ENCODE data around the gene ECT2L. TPM values are rescaled to one million over a fixed set of nuclear protein-coding genes. Genes with fewer than 3 reads are reported as not detected.

ECT2L gene
- total RNA-seq, 1 experiment from 2014 or later = not detected

DNA sequence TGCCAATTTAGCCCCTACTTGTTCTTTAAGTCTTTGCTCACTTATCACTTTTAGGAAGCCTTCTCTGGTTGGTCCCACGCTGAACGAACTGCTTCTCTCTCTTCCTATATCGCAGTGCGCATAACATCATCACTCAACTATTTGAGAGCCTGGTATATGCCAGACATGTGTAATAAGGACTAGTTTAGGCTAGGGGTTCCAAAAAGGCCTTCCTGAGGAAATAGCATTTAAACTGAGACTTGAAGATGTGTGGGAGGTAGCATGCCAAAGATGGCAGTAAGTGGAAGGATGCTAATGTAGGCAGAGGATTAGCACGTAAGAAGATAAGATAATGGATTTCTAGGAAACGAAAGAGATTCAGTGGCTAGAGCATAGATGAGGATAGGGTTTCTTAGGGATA lies 17.6 kb upstream of the ECT2L start:
- Histone ChIP-seq H3K4me1 (ENCODE audit: insufficient read depth, low read length, poor library complexity, severe bottlenecking) (peaks cover 4% of the 10 kb centered on the region), H3K27me3 (replicated peaks; ENCODE audit: insufficient read depth, low read depth, low read length, poor library complexity) (no peaks in the 10 kb centered on the region), H3K27ac (ENCODE audit: low read depth, low read length, poor library complexity, severe bottlenecking) (no peak overlapping the region), H3K36me3 (ENCODE audit: insufficient read depth, low read length, poor library complexity, severe bottlenecking) (no peaks in the 10 kb centered on the region), H3K9me3 (ENCODE audit: low read depth, low read length, poor library complexity, severe bottlenecking) (no peaks in the 10 kb centered on the region), H3K4me3 (ENCODE audit: low read depth, low read length, poor library complexity, severe bottlenecking) (no peak overlapping the region)
- DNase-seq (ENCODE audit: low spot score) = no peak
- CTCF ChIA-PET = no interaction called here
- intact Hi-C loops (cut with micrococcal nuclease; ENCODE audit: unreplicated experiment) = no loop called here
- POLR2A ChIA-PET (ENCODE audit: low non-redundant PET) = no interaction called here
- TF ChIP-seq, protein P1, sequence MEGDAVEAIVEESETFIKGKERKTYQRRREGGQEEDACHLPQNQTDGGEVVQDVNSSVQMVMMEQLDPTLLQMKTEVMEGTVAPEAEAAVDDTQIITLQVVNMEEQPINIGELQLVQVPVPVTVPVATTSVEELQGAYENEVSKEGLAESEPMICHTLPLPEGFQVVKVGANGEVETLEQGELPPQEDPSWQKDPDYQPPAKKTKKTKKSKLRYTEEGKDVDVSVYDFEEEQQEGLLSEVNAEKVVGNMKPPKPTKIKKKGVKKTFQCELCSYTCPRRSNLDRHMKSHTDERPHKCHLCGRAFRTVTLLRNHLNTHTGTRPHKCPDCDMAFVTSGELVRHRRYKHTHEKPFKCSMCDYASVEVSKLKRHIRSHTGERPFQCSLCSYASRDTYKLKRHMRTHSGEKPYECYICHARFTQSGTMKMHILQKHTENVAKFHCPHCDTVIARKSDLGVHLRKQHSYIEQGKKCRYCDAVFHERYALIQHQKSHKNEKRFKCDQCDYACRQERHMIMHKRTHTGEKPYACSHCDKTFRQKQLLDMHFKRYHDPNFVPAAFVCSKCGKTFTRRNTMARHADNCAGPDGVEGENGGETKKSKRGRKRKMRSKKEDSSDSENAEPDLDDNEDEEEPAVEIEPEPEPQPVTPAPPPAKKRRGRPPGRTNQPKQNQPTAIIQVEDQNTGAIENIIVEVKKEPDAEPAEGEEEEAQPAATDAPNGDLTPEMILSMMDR (conservative IDR thresholded peaks at IDR 0.05; ENCODE audit: low read depth, low read length) = no peak
- no TSS peak for BruUV-seq (replicated peaks)

DNA sequence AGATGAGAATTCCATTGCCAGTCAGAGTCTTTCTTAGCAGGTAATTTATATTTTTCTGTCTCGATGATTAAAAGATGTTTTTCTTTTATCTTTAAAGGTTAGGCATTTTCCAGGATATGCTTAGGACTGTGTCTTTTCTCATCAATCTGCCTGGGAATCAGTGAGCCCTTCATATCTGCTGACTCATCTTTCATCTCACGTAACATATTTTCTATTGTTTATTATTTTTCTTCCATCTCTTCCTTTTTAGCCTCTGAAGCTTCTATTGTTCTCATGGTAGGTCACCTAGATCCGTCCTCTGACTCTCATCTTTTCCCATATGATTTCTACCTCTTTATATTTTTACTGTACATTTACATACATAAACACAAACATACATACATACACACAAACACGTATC lies 13.6 kb upstream of the ECT2L start:
- Histone ChIP-seq H3K4me1 (ENCODE audit: insufficient read depth, low read length, poor library complexity, severe bottlenecking) (no peaks in the 10 kb centered on the region), H3K27me3 (replicated peaks; ENCODE audit: insufficient read depth, low read depth, low read length, poor library complexity) (no peaks in the 10 kb centered on the region), H3K9me3 (ENCODE audit: low read depth, low read length, poor library complexity, severe bottlenecking) (no peaks in the 10 kb centered on the region), H3K4me3 (ENCODE audit: low read depth, low read length, poor library complexity, severe bottlenecking) (no peak overlapping the region), H3K27ac (ENCODE audit: low read depth, low read length, poor library complexity, severe bottlenecking) (no peak overlapping the region), H3K36me3 (ENCODE audit: insufficient read depth, low read length, poor library complexity, severe bottlenecking) (no peaks in the 10 kb centered on the region)
- POLR2A ChIA-PET (ENCODE audit: low non-redundant PET) = no interaction called here
- BruUV-seq (replicated peaks) = no TSS peak
- TF ChIP-seq EZH2 (IDR thresholded peaks at IDR 0.05; ENCODE audit: borderline replicate concordance, low read depth, low read length, poor library complexity, severe bottlenecking) = no peak
- TF ChIP-seq, protein P1 (conservative IDR thresholded peaks at IDR 0.05; ENCODE audit: low read depth, low read length) = no peak
- CTCF ChIA-PET = no interaction called here
- DNase-seq (ENCODE audit: low spot score) = no peak
- intact Hi-C loops (cut with micrococcal nuclease; ENCODE audit: unreplicated experiment) = no loop called here

DNA sequence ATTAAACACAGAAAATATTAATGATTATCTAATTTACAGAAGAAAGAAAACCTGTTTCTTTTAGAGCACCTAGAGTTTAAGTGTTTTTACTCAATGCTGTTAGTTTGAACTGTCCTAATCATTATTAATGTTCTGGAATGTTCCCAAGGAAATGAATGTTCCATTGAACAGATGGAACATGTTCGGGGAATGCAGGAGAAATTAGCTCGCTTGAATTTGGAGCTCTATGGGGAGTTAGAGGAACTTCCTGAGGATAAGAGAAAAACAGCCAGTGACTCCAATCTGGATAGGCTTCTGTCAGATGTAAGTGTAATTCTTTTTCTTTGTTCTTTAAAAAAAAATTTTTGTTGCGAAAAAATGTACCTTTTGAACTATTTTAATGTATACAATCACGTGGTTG lies 10.8 kb upstream of the ECT2L start:
- DNase-seq (ENCODE audit: low spot score) = no peak
- H3K27me3 ChIP-seq (replicated peaks; ENCODE audit: insufficient read depth, low read depth, low read length, poor library complexity) = no peaks in the 10 kb centered on the region
- CTCF ChIA-PET = no interaction called here
- intact Hi-C loops (cut with micrococcal nuclease; ENCODE audit: unreplicated experiment) = no loop called here
- no peak overlapping the region for H3K4me3 ChIP-seq (ENCODE audit: low read depth, low read length, poor library complexity, severe bottlenecking)
- no peaks in the 10 kb centered on the region for H3K36me3 ChIP-seq (ENCODE audit: insufficient read depth, low read length, poor library complexity, severe bottlenecking)
- H3K27ac ChIP-seq (ENCODE audit: low read depth, low read length, poor library complexity, severe bottlenecking) = no peak overlapping the region
- no TSS peak for BruUV-seq (replicated peaks)
- no peaks in the 10 kb centered on the region for H3K4me1 ChIP-seq (ENCODE audit: insufficient read depth, low read length, poor library complexity, severe bottlenecking)
- TF ChIP-seq, protein P1 (conservative IDR thresholded peaks at IDR 0.05; ENCODE audit: low read depth, low read length) = no peak
- TF ChIP-seq EZH2 (IDR thresholded peaks at IDR 0.05; ENCODE audit: borderline replicate concordance, low read depth, low read length, poor library complexity, severe bottlenecking) = no peak
- H3K9me3 ChIP-seq (ENCODE audit: low read depth, low read length, poor library complexity, severe bottlenecking) = no peaks in the 10 kb centered on the region
- POLR2A ChIA-PET (ENCODE audit: low non-redundant PET) = no interaction called here
